ENCODE measurements around the gene USO1.
"Not testable (repeated sequence)": the region's sequence is repeated elsewhere in the genome, so short reads cannot be mapped to it uniquely, and the experiment has no call there.

Gene USO1, protein sequence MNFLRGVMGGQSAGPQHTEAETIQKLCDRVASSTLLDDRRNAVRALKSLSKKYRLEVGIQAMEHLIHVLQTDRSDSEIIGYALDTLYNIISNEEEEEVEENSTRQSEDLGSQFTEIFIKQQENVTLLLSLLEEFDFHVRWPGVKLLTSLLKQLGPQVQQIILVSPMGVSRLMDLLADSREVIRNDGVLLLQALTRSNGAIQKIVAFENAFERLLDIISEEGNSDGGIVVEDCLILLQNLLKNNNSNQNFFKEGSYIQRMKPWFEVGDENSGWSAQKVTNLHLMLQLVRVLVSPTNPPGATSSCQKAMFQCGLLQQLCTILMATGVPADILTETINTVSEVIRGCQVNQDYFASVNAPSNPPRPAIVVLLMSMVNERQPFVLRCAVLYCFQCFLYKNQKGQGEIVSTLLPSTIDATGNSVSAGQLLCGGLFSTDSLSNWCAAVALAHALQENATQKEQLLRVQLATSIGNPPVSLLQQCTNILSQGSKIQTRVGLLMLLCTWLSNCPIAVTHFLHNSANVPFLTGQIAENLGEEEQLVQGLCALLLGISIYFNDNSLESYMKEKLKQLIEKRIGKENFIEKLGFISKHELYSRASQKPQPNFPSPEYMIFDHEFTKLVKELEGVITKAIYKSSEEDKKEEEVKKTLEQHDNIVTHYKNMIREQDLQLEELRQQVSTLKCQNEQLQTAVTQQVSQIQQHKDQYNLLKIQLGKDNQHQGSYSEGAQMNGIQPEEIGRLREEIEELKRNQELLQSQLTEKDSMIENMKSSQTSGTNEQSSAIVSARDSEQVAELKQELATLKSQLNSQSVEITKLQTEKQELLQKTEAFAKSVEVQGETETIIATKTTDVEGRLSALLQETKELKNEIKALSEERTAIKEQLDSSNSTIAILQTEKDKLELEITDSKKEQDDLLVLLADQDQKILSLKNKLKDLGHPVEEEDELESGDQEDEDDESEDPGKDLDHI

DNA sequence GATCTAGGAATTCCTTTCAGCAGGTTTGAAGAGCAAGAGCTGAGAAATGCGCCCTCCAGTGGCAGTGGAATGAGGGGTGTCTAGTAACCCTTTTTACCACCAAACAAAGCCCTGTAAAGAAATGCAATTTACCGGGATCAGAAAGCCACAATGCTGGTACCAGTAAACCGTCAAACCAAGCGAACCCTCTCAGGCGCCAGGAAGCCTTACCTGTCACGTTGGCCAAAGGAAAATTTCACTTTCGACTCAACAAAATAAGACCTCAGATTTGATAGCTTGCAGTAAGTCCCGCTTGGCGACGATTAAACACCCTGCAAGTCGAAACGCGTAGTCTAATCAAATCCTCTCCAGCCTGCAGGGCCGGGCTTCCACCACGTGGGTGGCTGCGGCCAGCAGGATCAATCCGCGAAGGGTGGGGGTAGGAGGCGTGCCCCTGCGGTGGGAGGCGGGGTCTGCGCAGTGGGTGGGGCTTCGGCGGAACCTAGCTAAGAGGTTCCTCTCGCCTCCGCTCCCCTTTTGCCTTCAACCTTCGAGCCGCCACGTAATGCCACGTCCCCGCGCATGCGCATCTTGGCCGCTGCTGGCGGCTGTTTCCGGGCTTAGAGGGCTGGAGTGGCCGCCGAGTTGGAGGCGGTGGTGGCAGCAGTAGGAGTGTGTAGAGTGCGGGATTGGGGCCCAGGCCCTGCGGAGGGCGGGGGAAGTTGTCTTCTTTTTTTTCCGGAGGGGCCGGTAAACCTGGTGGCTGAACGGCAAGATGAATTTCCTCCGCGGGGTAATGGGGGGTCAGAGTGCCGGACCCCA lies at the start of gene USO1:
USO1 (plus strand) TSS at position 512 of the 801 bp plus-strand sequence; CDS start at position 755, 243 bp downstream.
- peak; percentile 97 for DNase-seq

DNA sequence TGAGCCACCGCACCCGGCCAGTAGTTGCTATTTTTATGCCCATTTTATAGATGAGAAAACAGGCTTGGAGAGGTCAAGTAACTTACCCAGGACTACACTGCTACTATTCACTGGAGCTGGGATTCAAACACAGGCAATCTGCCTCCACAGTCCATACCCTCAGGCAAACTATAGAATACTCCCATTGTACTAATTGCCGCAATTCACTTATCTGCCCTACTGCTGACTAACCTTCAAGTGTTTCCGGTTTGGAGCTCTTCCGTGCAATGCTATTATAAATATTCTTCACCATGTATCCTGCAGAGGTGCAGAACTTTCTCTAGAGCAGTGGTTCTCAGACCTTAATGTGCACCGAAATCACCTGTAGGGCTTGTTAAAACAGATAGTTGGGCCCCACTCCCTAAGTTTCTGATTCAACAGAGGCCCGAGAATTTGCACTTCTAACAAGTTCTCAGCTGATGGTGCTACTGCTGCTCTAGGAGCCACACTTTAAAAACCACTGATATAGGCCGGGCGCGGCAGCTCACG lies 49.3 kb upstream of the USO1 start:
- DNase-seq: no peak

DNA sequence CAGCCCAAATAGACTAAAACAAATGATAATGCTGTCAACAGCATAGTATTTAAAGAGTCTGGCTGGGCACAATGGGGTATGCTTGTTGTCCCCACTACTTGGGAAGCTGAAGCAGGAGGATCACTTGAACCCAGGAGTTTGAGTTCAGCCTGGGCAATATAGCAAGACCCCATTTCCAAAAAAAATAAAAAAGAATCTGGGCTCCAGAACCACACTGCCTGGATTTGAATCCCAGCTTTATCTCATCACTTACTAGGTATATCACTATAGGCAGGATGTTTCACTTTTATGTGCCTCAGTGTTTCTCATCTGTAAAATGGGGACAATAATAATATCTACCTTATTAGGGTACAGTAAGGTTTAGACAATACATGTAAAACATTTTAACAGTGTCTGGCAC lies 45.9 kb upstream of the USO1 start:
- DNase-seq: no peak

DNA sequence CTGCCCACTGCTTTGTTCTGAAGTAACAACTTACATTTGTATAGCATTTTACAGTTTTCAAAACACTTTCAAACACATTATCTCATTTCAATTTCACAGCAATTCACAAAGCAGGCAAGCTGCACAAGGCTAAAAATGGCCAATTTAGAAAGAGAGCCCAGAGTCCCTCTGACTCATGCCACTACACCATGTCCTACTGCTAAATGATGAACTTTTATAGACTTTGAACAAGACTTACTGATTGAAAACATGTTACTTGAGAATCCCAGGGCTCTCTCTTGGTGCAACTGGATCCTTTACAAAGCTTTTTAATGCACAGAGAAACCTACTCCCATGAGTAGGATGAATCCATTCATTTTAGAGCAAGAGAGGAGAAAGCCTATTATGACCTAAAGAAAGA lies 45.4 kb upstream of the USO1 start:
- DNase-seq: no peak

DNA sequence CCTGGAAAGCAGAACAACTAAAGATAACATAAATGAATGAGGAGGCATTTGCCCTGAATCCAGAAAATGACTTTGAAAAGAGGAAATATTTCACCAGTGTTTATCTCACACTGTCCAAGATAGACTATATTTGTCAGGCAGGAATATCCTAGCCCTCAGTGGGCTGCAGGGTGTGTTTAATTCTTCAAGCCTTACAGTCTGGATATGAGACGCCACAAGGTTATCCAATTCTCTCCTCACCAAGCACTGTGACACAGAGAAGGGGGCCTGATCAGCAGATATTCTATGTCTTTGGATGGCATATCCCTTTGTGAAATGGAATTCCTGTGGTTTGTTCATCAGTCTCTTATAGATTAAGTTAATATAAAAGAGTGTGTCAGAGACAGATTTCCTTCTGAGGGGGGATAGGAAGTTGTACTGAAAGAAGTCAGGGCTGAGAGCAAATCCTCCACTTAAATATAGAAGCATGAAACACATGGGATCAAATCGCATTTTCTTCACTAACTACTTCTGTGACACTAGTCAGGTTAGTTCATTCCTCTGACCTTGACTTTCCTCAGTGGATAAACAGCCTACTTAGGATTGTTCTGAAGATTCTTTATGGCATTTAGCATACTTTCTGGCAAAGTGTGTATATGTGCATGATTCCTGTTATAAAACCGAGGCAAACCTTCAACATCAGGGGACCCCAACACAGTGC lies 44.4 kb upstream of the USO1 start:
- no peak for DNase-seq

DNA sequence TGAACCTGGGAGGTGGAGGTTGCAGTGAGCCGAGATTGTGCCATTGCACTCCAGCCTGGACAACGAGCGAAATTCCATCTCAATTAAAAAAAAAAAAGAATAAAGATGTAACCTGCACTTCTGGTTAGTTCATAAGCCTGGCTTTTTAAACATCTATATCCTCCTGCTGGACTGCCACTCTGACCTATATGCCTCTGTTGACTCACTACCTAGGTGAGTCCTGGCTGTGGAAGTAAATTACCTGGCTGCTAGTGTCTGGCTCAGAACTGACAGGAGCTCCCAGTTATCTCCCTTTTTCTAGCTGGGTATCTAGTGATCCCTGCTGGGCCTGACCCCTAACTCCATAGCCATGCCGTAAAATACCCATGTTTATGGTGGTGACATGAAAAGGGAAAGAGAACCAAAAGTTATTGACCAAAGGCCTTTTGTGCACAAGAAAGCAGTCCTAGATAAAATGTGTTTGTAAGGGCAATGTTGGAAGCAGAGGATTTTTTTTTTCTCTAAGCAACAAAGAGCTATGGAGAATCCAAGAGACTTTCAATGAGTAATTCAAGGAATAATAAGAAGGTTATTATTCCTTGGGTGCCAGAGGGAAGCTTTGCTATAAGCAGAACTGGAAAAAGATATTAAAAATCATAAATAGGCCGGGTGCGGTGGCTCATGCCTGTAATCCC lies 40.8 kb upstream of the USO1 start:
- DNase-seq: no peak

DNA sequence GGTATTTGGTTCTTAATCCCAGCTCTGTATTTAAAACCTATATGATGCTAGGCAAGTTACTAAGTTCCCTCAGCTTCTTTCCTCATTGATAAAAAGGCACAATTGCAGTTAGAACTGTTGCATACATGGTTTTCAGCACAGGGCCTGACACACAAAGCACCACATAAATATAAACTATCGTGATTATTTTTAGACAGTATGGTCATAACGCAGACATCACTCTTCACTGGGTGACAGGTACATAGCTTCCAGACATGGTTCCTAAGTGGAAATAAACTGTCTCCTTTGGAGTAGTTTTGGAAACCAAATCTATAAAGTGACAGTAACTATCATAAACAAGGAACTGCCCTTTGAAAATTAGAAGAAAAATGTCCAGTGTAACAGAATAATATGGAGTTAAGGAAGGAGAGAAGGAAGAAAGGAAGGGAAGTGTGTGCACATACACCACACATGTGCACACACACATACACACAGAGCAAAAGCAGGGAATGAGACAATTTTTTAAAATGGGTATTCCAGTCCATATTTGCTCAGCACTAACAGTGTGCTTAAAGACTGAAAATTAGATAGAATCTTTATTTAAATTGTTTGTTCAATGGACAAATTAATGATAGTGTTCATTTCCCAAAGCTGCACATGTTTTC lies 38.7 kb upstream of the USO1 start:
- no peak for DNase-seq

DNA sequence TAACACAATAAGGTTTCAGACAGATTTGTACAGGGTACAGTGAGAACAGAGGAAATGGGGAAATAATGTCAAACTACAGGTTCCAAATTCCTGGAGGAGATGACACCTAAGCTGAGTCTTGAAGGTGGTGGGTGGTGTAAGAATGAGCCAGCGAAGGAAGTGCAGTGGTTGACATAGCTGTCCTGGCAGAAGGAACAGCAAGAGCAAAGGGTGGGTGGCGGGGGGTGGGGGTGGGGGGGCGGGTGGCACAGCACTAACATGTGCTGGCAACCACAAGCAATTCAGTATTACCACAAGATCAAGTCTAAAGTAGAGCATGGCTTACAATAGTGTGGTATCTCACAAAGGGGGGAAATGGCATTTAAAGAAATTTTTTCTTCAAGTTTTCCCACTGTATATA lies 38.0 kb upstream of the USO1 start:
- no peak for DNase-seq

DNA sequence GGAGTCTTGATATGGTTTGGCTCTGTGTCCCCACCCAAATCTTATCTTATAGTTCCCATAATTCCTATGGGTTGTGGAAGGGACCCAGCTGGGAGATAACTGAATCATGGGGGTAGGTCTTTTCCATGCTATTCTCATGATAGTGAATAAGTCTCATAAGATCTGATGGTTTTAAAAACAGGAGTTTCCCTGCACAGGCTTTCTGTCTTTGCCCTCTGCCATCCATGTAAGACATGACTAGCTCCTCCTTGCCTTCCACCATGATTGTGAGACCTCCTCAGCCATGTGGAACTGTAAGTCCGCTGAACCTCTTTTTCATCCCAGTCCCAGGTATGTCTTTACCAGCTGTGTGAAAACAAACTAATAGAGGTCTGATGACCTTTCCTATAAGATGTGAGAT lies 37.3 kb upstream of the USO1 start:
- not testable (repeated sequence) for DNase-seq

DNA sequence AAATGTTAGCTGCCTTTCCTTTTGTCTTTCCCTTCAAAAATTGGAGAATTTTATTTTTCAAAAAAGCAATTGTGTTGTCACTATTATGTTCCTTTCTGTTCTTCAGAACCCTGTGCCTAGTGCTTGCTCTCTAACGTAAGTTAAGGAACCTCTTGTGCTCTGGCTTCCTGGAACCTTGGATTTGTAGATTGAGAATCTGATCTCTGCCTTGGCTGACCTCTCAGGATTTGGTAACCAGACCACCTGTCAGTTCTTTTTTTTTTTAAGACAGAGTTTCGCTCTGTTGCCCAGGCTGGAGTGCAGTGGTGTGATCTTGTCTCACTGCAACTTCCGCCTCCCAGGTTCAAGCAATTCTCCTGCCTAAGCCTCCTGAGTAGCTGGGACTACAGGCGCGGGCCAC lies 32.3 kb upstream of the USO1 start:
- DNase-seq: not testable (repeated sequence)

DNA sequence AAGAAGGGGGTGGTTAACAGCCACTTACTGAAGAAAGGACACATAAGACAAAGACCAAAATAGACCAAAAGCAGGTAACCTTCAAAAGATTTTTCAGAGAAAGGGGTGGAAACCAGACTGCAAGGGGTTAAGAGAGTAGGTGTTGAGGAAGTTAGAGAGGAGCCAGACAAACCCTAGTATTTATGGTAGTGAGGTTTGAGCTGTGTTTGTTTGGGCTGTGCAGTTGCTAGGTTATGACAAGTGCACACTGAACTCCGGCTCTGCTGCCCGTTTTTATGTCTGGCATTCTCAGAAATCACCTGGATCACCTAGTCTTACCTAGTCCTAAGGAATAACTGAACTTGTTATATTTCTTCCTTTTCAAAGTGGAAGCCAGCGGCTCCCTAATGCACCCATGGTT lies 28.3 kb upstream of the USO1 start:
- no peak for DNase-seq

DNA sequence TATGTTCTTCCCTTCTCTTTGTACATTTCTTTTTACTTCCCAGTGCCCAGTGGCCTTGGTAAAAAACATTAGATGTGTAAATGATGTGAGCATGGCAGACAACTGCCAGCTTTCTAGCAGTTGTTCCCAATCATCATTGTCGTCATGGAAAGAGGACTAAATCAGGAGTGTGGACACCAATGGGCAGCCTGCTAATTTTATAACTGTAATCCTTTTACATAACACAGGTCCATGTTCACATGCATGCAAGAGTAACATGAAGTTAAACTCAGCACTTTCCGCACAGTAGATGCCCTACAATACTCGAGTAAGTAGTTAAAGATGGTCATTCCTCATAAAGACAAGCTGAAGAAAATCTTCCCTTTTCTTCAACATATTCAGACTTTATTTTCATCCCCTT lies 27.8 kb upstream of the USO1 start:
- no peak for DNase-seq

DNA sequence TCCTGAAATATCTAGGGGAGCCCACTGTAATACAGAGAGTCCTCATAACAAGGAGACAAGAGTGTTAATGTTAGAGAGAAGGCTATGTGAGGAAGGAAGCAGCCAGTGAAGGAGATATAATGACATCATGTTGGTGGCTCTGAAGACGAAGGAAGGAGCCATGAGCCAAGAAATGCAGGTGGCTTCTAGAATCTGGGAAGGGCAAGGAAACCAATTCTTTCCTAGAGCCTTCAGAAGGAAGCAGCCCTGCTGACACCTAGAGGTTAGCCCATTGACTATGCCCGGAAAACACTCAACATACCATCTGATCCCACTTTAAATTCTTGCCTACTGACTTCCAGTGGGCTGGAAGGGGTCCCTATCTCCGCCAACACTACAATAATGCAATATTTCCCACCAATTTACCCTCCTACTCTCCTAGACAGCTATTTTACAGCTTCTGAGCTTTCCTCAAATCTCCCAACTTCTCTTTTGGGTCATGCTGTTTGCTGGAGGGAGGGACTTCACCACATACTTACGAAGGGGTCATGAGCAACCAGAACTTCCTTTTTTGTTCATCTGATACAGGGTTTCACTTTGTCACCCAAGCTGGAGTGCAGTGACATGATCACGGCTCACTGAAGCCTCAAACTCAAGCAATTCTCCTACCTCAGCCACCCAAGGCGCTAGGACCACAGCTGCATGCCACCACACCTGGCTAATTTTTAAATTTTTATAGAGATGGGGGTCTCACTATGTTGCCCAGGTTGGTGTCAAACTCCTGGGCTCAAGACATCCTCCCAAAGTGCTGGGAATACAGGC lies 26.0 kb upstream of the USO1 start:
- DNase-seq: no peak

DNA sequence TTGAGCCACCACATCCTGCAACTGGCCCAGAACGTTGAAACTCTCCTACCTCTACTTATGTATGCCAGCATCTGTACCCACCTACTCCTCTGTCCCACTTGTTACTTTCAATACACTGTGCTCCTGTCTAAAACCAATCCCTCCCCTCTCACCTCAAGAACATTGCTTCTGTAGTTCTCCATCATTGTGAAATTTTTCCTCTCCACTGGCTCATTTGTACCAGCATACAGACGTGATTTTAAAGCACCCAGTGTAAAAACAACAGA lies 25.5 kb upstream of the USO1 start:
- DNase-seq: no peak

DNA sequence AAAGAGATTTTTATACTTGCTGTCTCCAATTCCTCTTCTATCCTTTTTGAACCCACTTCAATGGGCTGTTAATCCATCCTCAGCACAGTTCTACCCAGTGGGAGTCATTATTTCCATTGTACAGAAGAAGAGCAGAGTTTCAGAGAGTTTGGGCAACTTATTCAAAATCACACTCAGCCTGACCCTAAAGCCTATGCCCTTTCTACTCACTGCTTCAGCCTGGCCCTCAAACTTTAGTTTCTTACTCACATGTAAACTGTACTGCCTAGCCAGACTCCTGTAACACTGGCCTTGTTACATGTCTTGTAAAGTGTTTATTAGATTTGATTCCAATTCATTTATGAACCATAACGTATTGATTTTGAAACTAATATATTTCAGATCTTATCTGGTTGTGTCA lies 25.1 kb upstream of the USO1 start:
- no peak for DNase-seq

DNA sequence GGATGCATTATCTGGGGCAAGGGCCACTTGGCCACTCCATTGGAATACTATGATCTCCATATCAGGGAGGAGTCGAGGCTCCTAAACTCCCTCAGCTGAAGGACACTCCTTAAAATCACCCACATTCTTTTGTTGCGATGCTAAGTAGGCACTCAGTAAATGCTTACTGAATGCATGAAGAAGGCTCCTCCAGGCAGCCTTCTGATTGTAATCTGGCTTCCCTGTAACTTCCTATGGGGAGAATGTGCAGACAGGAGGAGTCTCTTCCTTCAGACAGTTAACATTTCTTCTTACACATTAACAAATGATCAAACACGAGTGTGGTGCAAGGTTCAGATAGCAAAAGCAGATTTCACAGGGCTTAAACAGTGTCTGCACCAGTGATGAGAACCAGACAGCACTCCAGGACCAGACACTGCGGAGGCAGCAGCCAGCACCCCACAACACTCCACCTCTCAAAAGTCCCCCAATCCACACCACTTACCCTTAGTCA lies 21.4 kb upstream of the USO1 start:
- no peak for DNase-seq

DNA sequence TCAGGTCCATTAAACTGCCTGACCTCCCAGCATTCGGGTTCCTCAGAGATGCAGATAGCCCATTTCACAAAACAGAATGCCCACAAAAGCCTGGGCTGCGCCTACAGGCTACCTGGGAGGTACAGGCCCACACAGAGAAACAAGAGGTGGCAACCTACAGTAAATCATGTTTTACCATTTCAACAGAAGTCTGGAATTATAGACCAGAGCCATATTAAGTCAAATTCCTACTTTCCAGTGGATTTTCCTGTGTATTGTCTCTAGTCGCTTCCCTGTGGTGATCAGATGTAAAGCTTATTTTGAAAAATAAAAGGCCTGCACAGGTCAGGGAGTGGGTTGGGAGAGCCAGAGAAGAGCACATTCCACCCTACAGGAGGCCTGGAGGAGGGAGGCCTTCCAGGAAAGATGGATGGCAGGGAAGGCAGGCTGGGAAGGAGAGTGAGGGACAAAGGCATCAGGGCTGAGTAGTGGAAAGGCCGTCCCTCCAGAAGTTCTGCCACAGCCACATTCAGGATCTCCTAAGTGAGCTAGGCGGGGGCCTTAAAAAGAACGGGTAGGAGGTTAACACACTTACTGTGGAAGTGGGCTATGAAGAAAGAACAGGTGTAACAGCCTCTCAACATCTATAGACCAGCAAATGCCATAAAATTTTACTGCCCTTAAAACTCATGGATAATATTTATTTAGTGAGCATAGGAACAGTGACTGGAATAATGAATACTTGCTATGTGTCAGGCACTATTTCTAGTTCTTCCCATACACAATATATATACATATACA lies 19.0 kb upstream of the USO1 start:
- DNase-seq: no peak

DNA sequence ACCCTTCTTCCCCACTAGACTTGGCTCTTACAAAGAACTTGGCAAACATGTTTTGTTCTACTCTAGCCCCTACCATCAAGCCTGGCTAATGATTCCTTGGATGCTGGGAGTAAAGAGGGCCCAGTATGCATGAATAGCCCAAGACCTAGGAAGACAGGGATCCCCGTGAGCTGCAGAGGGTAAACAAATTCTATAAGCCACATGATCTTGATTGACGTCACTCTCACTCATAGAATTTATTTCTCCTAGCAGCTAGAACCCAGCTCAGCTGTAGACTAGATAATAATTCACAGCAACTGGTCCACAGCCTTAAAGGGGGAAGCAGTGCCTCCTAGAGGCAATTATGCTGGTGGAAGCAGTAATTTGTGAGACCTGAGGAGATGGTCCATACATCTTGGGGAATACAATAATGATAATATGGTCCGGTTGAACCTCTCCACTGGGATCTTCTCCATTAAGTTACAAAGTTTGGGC lies 16.1 kb upstream of the USO1 start:
- DNase-seq: no peak

DNA sequence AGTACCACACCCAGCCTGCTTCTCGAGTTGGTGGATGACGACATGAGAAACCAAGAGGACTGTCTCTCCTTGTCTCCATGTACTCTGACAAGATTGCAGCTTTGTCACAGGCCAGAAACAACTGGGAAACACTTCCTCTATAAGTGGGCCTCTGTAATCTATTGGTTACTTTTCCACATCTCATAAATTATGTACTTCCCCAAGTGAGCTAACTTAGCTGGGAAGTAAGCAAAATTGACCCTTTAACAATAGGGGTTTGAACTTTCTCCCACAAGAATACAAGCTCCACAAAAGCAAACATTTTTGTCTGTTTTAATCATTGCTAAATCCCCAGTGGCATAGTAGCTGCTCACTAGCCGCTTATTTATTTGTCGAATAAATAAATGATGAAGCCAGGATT lies 14.1 kb upstream of the USO1 start:
- no peak for DNase-seq

Data from NCI-H1092 (cell line).